H1 (cell line): ENCODE results near the gene CALML5.

ENCODE experiments used
- CTCF ChIP-seq, 3 experiments: IDR thresholded peaks; 1 replicate in 2 of 3; 2 replicates in 1 of 3; pipeline versions ENCODE4 v1.5.1 to v1.6.1; 2011; ENCODE audit warnings: low read length in 3 of 3, mild to moderate bottlenecking in 3 of 3, inconsistent platforms in 2 of 3, low read depth in 1 of 3, moderate library complexity in 1 of 3; ENCODE audit not compliant: insufficient read depth in 1 of 3; ENCODE audit errors: control extremely low read depth in 1 of 3
- EGR1 ChIP-seq: IDR thresholded peaks from 2 replicates; pipeline ENCODE4 v1.6.1; 2011; ENCODE audit warnings: low read depth, low read length, borderline replicate concordance
- EZH2 ChIP-seq: fragments of 200-600 bp; sonication (generic); IDR thresholded peaks from 2 replicates; pipeline ENCODE4 v1.7.1; 2012; ENCODE audit warnings: low read depth, mild to moderate bottlenecking, moderate library complexity, low read length, inconsistent platforms; ENCODE audit not compliant: severe bottlenecking
- HDAC6 ChIP-seq: IDR thresholded peaks from one replicate; pipeline ENCODE4 v1.7.1; 2012; ENCODE audit warnings: low read depth, mild to moderate bottlenecking, inconsistent platforms, low read length, moderate library complexity
- MAFK ChIP-seq: IDR thresholded peaks from 2 replicates; pipeline ENCODE4 v1.6.1; 2012; ENCODE audit warnings: low read depth, mild to moderate bottlenecking, improper control_type of control experiment, low read length
- POLR2A ChIP-seq, 2 experiments: IDR thresholded peaks; 1 replicate in 1 of 2; 2 replicates in 1 of 2; pipeline ENCODE4 v1.6.1; 2011; ENCODE audit warnings: low read depth in 2 of 2, low read length in 2 of 2, mild to moderate bottlenecking in 2 of 2; ENCODE audit errors: control extremely low read depth in 1 of 2
- POLR2AphosphoS5 ChIP-seq: IDR thresholded peaks from 2 replicates; pipeline ENCODE4 v1.6.1; 2011; ENCODE audit warnings: low read depth, low read length
- RFX5 ChIP-seq: IDR thresholded peaks from 2 replicates; pipeline ENCODE4 v1.6.1; 2011; ENCODE audit warnings: low read depth, low read length, improper control_type of control experiment, borderline replicate concordance
- RXRA ChIP-seq: IDR thresholded peaks from 2 replicates; pipeline ENCODE4 v1.6.1; 2011; ENCODE audit warnings: low read depth, mild to moderate bottlenecking, low read length, moderate library complexity; ENCODE audit not compliant: insufficient read depth
- TAF1 ChIP-seq: IDR thresholded peaks from 2 replicates; pipeline ENCODE4 v1.6.1; 2011; ENCODE audit warnings: mild to moderate bottlenecking, low read depth, low read length
- TCF12 ChIP-seq: IDR thresholded peaks from 2 replicates; pipeline ENCODE4 v1.6.1; 2011; ENCODE audit warnings: low read depth, mild to moderate bottlenecking, low read length
- USF2 ChIP-seq: IDR thresholded peaks from 2 replicates; pipeline ENCODE4 v1.6.1; 2011; ENCODE audit warnings: low read length, improper control_type of control experiment

GRCh38 chr10:5461914-5462840, 37.2 kb downstream of the CALML5 start:
- TF ChIP-seq USF2 (no peak), CTCF (IDR thresholded peaks at IDR 0.05; ENCODE audit: control extremely low read depth in 1 of 3, insufficient read depth in 1 of 3, low read depth in 1 of 3, low read length in 3 of 3) (no peak), MAFK (no peak), POLR2A (IDR thresholded peaks at IDR 0.05; ENCODE audit: control extremely low read depth in 1 of 2, low read depth in 2 of 2, low read length in 2 of 2) (peak in 1 of 2 experiments; percentile 30; a peak in 1 of 3 replicates), TCF12 (no peak), HDAC6 (no peak), RFX5 (no peak), RXRA (no peak), TAF1 (no peak), POLR2AphosphoS5 (no peak), EZH2 (no peak), EGR1 (no peak)
